Lung (tissue), 4 donors: ENCODE measurements around the gene TRA2B. TPM values are rescaled to one million over a fixed set of nuclear protein-coding genes. Genes with fewer than 3 reads are reported as not detected.

Source experiments
- polyA plus RNA-seq, 2 donors: library from polyadenylated mRNA; stranded (reverse); fragments of 200-250 nt; gene quantifications; one replicate each; pipeline ENCODE4 v1.2.1, GENCODE V29; 2013
- total RNA-seq, 2 donors: library from RNA; depleted of rRNA in 1 of 2; stranded (reverse); fragments of >200 nt in 1 of 2; gene quantifications; one replicate each; pipeline ENCODE4 v1.2.1, GENCODE V29; 2014 to 2021
- donor health status: Bipolar disorder and iron deficiency.
- donor health status: healthy.
- donor health status: DM: yes; HTN: yes; CAD: no.

Gene TRA2B
- total and polyA plus RNA-seq, 4 donors = 61.2 to 263 (median 95.4) TPM

Other genes with a start within 250 kb of the TRA2B start
- 10 to 100 TPM; 15.6 to 92.6 TPM for gene IGF2BP2, start 113.0 kb downstream of the TRA2B start, total RNA-seq
- gene IGF2BP2, start 113.0 kb downstream of the TRA2B start, polyA plus RNA-seq = 1 to 10 TPM; 7.8 to 8.1 TPM
- 10 to 100 TPM; 32.5 to 53.9 TPM for gene ETV5, start 171.1 kb upstream of the TRA2B start, total RNA-seq
- 10 to 100 TPM; 12.5 to 13.5 TPM for gene ETV5, start 171.1 kb upstream of the TRA2B start, polyA plus RNA-seq